Heart right ventricle (tissue), 16 donors: ENCODE measurements around the gene AP2A2. TPM values are rescaled to one million over a fixed set of nuclear protein-coding genes. Genes with fewer than 3 reads are reported as not detected.
A peak's percentile ranks its signal among the peaks of the same experiment; 100 is the strongest.

ENCODE experiments used
- ATAC-seq, 8 donors: fragments of 200-7000 bp; cut with Tn5 transposase; one replicate each; pipeline ENCODE4 v1.9.1; 2020; ENCODE audit warnings: mild to moderate bottlenecking in 8 of 8, moderate library complexity in 8 of 8, moderate number of reproducible peaks in 1 of 8
- DNase-seq, 2 donors: peaks; one replicate each; pipeline ENCODE4 v3.0.0-alpha.2; 2020
- H3K27ac ChIP-seq, 10 donors: fragments of 200-600 bp; sonication (generic) in 2 of 10; one replicate each; pipeline versions ENCODE4 v1.5.0 to v1.8.0; 2020 to 2022; ENCODE audit warnings: mild to moderate bottlenecking in 3 of 10
- H3K27me3 ChIP-seq, 7 donors: fragments of 200-600 bp; one replicate each; pipeline ENCODE4 v1.8.0; 2021 to 2022; ENCODE audit warnings: mild to moderate bottlenecking in 2 of 7
- H3K36me3 ChIP-seq, 9 donors: fragments of 200-600 bp; sonication (generic) in 1 of 9; one replicate each; pipeline versions ENCODE4 v1.5.0 to v1.8.0; 2020 to 2022; ENCODE audit warnings: mild to moderate bottlenecking in 2 of 9
- H3K4me1 ChIP-seq, 9 donors: fragments of 200-600 bp; sonication (generic) in 1 of 9; one replicate each; pipeline versions ENCODE4 v1.5.0 to v1.8.0; 2020 to 2022; ENCODE audit warnings: mild to moderate bottlenecking in 4 of 9
- H3K4me3 ChIP-seq, 10 donors: fragments of 200-600 bp; sonication (generic) in 2 of 10; one replicate each; pipeline versions ENCODE4 v1.5.0 to v1.8.0; 2020 to 2022; ENCODE audit warnings: mild to moderate bottlenecking in 7 of 10, moderate library complexity in 2 of 10
- H3K9me3 ChIP-seq, 11 donors: fragments of 200-600 bp in 10 of 11; sonication (generic) in 2 of 11; one replicate each; pipeline versions ENCODE4 v1.5.0 to v1.8.0; 2013 to 2022; ENCODE audit warnings: mild to moderate bottlenecking in 2 of 11, control low read depth in 1 of 11, moderate library complexity in 1 of 11
- CTCF ChIP-seq, 9 donors: fragments of 200-600 bp; sonication (generic) in 2 of 9; IDR thresholded peaks; one replicate each; pipeline versions ENCODE4 v1.5.0 to v1.8.0; 2021 to 2022; ENCODE audit warnings: antibody characterized with exemption in 9 of 9, mild to moderate bottlenecking in 5 of 9, moderate library complexity in 1 of 9
- WGBS, 2 donors: extraction: QIAGEN DNeasy Blood & Tissue Kit; methylation state at CpG; one replicate each; pipeline ENCODE4 v1.1.7; 2013; ENCODE audit warnings: inconsistent platforms in 1 of 2; 5-methylcytosine and 5-hydroxymethylcytosine counted together
- intact Hi-C, 10 donors: fragments of 100-400 bp; cut with DNase I; formaldehyde crosslinking; loops; one replicate each; pipeline versions ENCODE4 v1.11.1 to v1.14.2; 2022
- polyA plus RNA-seq, 2 donors: library from polyadenylated mRNA; stranded (reverse); fragments of 200-250 nt; gene quantifications; one replicate each; pipeline ENCODE4 v1.2.3, GENCODE V29; 2013
- total RNA-seq, 10 donors: library from RNA; stranded (reverse); fragmentation: NEBNext Ultra II Directional in 3 of 10; extraction: Animal tissue kit (Norgen Biotek cat#: 25700) in 3 of 10; gene quantifications; one replicate each; pipeline versions ENCODE4 v1.2.1 to v1.2.4, GENCODE V29; 2021 to 2023
- donor health status: Arrhythmogenic right ventricular cardiomyopathy.
- donor health status: ischemic (EF 13 %, LVEDD 7.1; RV severe dilation, severe dysfunction).
- donor health status: healthy with polysubstance abuse.
- donor health status: DM: no; HTN: yes; CAD: no.
- donor health status: DM: no; HTN: no; CAD: no.
- donor health status: ischemic (EF 25% LVEDD 6.9; RV normal size, moderate dysfunction).
- donor health status: ischemic (EF 25% LVEDD 5.7; RV mildly dilated, moderate dysfunction).
- donor health status: healthy.
- donor health status: DM: yes; HTN: yes; CAD: no.
- donor health status: Ischemic cardiomyopathy.
- donor health status: ischemic (EF 35%, LVEDD 5.7; RV mildly dilated, moderate dysfunction).
- donor health status: nonischemic (EF 11% LVEDD 7.7; RV severe dilation, severe dysfunction).
- donor health status: DM: yes; HTN: yes; CAD: no.
- donor health status: PGD.
- donor health status: ischemic (EF 29% LVEDD 5.4; RV normal size, mild dysfunction).
- donor health status: nonischemic (EF 23%, LVEDD 6.1; RV moderate dilation, normal function).

AP2A2 gene
- total and polyA plus RNA-seq, 12 donors: 24.3 to 58.4 (median 37.4) TPM

GRCh38 chr11:940496-941135, 14.9 kb downstream of the AP2A2 start:
- intact Hi-C loops: no loop called here
- no peak for TF ChIP-seq CTCF (IDR thresholded peaks at IDR 0.05)
- DNase-seq: no peak
- Histone ChIP-seq H3K4me3 (peak overlapping the region in 1 of 10 donors; percentile 2), H3K4me1 (peaks cover 2 to 70% (median 41%) of the 10 kb centered on the region in 9 donors), H3K9me3 (no peaks in the 10 kb centered on the region), H3K27ac (peak overlapping the region in 3 of 10 donors; percentile 27 to 47 (median 28)), H3K36me3 (peaks cover 0 to 26% (median 5%) of the 10 kb centered on the region in 9 donors), H3K27me3 (no peaks in the 10 kb centered on the region)
- ATAC-seq: peak in 6 of 8 donors; percentile 38 to 67 (median 48)
- WGBS, 2 donors: 54 to 55% methylated on average over 11 of the region's 11 CpGs

- peaks cover 2 to 61% (median 34%) of the 10 kb centered on the region in 9 donors for H3K4me1 ChIP-seq
- no peaks in the 10 kb centered on the region for H3K9me3 ChIP-seq
- intact Hi-C loops: no loop called here
- 73 to 85% methylated on average over 9 of the region's 9 CpGs for WGBS, 2 donors
- no peak overlapping the region for H3K4me3 ChIP-seq
- no peak for DNase-seq
- H3K27ac ChIP-seq: peak overlapping the region in 1 of 10 donors; percentile 47
- peaks cover 0 to 42% (median 6%) of the 10 kb centered on the region in 9 donors for H3K36me3 ChIP-seq
- H3K27me3 ChIP-seq: no peaks in the 10 kb centered on the region
- TF ChIP-seq CTCF (IDR thresholded peaks at IDR 0.05): no peak
- peak in 1 of 8 donors; percentile 78 for ATAC-seq
Observed at GRCh38 chr11:942823-943222, 17.2 kb downstream of the AP2A2 start.

DNA sequence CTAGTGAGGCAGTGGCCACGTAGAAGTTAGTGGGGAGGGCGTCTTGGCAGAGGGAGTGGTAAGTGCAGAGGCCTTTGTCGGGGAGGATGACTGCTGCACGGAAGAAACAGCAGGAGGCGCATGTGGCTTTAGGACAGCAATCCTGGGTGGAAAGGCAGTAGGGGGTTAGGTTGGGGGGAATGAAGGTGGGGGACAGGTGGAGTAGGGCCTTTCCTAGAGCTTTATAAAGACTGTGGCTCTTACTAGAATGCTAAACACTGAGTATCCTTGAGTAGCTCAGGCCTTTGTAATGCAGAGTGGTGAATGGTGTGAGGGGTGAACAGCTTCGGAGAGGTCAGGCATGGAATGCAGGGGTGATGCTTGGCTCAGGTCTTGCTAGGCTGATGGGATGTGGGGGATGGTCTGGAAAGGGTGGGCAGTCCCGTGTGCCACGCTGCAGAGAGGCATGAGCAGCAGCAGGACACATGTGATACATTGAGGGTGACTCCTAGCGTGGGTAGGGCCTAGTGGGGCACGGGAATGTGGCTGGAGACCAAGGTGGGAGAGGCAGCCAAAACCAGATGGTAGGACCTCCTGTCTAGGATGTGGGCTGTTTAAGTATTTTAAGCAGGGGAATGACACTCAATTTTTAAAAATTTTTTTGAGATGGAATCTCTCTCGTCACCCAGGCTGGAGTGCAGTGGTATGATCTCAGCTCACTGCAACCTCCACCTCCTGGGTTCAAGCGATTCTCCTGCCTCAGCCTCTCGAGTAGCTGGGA, 19.2 kb downstream of the AP2A2 start:
- DNase-seq: no peak
- Histone ChIP-seq H3K4me1 (peaks cover 2 to 43% (median 27%) of the 10 kb centered on the region in 9 donors), H3K4me3 (no peak overlapping the region), H3K27ac (no peak overlapping the region), H3K36me3 (peaks cover 0 to 55% (median 6%) of the 10 kb centered on the region in 9 donors), H3K9me3 (peaks cover 0 to 13% (median 5%) of the 10 kb centered on the region in 11 donors), H3K27me3 (no peaks in the 10 kb centered on the region)
- intact Hi-C loops: no loop called here
- ATAC-seq: peak in 1 of 8 donors; percentile 41
- TF ChIP-seq CTCF (IDR thresholded peaks at IDR 0.05): no peak
- WGBS, 2 donors: 75 to 84% methylated on average over 13 of the region's 13 CpGs

DNA sequence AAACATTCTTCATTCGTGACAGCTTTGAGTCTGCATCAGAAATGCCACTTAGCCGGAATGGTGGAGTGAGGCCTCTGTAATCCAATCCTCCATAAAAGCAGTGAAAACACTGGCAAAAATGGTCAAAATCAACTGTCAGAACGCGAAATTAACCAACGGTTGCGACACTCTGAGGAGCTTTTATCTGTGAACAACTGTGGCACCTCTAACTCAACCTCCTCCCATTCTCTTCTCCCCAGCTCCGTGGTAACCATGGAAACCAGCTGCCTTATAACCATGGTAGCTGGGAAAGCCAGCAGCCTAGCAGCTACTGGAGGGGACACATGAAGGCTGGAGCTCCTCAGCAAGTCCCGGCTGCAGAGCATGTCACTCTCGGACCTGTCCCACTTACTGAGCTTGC, 20.3 kb downstream of the AP2A2 start:
- DNase-seq: no peak
- WGBS, 2 donors: 77% methylated on average over 9 of the region's 9 CpGs
- peaks cover 0 to 56% (median 6%) of the 10 kb centered on the region in 9 donors for H3K36me3 ChIP-seq

More for the DNA sequence above, 20.3 kb downstream of the AP2A2 start:
- Histone ChIP-seq H3K9me3 (peaks cover 0 to 15% (median 6%) of the 10 kb centered on the region in 11 donors), H3K4me1 (peaks cover 0 to 32% (median 16%) of the 10 kb centered on the region in 9 donors), H3K27me3 (no peaks in the 10 kb centered on the region), H3K27ac (no peak overlapping the region), H3K4me3 (no peak overlapping the region)
- no peak for ATAC-seq
- intact Hi-C loops: no loop called here
- TF ChIP-seq CTCF (IDR thresholded peaks at IDR 0.05): no peak
